Measurements from ENCODE around the gene BTBD8. TPM values are rescaled to one million over a fixed set of nuclear protein-coding genes. Genes with fewer than 3 reads are reported as not detected.

The BTBD8 gene
- total RNA-seq, 4 donors from 2014 or later, result 1.5 to 7.2 (median 3.1) TPM

DNA sequence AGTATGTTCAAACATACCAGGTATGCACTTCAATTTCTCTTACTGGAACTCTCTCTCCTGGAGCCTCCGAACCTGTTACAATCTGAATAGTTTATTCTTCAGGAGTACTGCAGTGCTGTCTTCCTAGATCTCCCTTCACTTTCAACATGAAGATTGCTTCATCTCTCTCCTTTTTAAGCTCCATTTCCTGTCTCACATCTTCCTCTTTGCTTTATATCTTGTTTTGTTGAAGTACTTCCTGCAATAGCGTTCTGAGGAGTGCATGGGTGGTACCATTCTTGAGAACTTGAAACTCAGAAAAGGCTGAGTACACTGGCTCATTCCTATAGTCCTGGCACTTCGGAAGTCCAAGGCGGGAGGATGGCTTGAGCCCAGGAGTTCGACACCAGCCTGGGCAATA, 121.8 kb downstream of the BTBD8 start:
- Histone ChIP-seq H3K27me3 (no peaks in the 10 kb centered on the region), H3K4me3 (no peak overlapping the region), H3K36me3 (no peaks in the 10 kb centered on the region), H3K27ac (no peak overlapping the region), H3K4me1 (no peaks in the 10 kb centered on the region), H3K9me3 (peaks cover 4% of the 10 kb centered on the region)
- TF ChIP-seq, protein P1, sequence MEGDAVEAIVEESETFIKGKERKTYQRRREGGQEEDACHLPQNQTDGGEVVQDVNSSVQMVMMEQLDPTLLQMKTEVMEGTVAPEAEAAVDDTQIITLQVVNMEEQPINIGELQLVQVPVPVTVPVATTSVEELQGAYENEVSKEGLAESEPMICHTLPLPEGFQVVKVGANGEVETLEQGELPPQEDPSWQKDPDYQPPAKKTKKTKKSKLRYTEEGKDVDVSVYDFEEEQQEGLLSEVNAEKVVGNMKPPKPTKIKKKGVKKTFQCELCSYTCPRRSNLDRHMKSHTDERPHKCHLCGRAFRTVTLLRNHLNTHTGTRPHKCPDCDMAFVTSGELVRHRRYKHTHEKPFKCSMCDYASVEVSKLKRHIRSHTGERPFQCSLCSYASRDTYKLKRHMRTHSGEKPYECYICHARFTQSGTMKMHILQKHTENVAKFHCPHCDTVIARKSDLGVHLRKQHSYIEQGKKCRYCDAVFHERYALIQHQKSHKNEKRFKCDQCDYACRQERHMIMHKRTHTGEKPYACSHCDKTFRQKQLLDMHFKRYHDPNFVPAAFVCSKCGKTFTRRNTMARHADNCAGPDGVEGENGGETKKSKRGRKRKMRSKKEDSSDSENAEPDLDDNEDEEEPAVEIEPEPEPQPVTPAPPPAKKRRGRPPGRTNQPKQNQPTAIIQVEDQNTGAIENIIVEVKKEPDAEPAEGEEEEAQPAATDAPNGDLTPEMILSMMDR (IDR thresholded peaks at IDR 0.05), result no peak
- TF ChIP-seq POLR2A (IDR thresholded peaks at IDR 0.05), result no peak
- no peak for TF ChIP-seq POLR2AphosphoS5 (IDR thresholded peaks at IDR 0.05)
- TF ChIP-seq EP300 (IDR thresholded peaks at IDR 0.05), result no peak
- 77% methylated on average over 5 of the region's 5 CpGs for WGBS
- DNase-seq (ENCODE audit: low spot score in 2 of 2), result no peak

DNA sequence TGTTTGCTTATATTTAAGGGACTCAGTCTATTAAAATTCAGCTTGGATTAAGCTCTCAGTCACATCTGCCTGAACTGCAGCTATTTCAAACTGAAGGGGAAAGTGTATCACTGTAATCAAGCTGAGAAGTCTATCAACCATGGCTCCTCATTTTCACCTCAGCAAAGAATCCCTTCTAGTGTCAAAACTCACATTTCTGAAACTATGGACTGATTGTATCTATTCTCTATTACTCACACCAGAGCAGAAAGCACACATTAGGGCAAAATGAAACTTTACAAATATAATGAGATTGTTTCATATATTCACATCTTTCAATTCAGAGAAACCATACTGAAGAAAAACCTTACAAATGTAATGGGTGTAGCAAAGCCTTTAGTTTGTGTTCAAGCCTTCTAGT, 123.0 kb downstream of the BTBD8 start:
- Histone ChIP-seq H3K27me3 (no peaks in the 10 kb centered on the region), H3K36me3 (no peaks in the 10 kb centered on the region), H3K27ac (no peak overlapping the region), H3K4me1 (no peaks in the 10 kb centered on the region), H3K4me3 (no peak overlapping the region), H3K9me3 (peaks cover 4% of the 10 kb centered on the region)
- no peak for DNase-seq (ENCODE audit: low spot score in 2 of 2)
- TF ChIP-seq POLR2AphosphoS5 (IDR thresholded peaks at IDR 0.05) (no peak), EP300 (IDR thresholded peaks at IDR 0.05) (no peak), POLR2A (IDR thresholded peaks at IDR 0.05) (no peak)
- TF ChIP-seq, protein P1 (IDR thresholded peaks at IDR 0.05), result no peak

DNA sequence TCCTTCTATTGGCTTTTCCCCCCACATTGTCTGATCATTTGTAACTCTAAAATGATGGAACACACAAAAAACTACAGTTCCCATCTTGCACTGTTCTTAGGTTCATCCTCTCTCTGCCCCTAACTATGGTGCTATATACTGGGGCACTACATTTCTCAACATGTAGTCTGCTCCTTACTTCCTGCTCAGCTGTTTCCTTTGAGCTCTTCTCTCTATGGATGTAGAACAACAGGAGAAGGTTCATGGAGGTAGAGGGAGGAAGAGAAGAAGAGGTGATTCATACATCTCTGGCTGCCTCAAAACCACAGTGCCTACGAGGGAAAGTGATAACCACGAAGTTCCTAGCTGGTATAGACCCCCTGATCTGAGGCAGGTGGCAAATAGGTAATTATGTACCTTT, 130.6 kb downstream of the BTBD8 start:
- Histone ChIP-seq H3K27me3 (no peaks in the 10 kb centered on the region), H3K36me3 (no peaks in the 10 kb centered on the region), H3K9me3 (peaks cover 4% of the 10 kb centered on the region), H3K4me1 (no peaks in the 10 kb centered on the region), H3K4me3 (no peak overlapping the region), H3K27ac (no peak overlapping the region)
- TF ChIP-seq, protein P1 (IDR thresholded peaks at IDR 0.05), result no peak
- no peak for TF ChIP-seq POLR2AphosphoS5 (IDR thresholded peaks at IDR 0.05)
- TF ChIP-seq POLR2A (IDR thresholded peaks at IDR 0.05), result no peak
- no peak for TF ChIP-seq EP300 (IDR thresholded peaks at IDR 0.05)
- no peak for DNase-seq (ENCODE audit: low spot score in 2 of 2)
- 63% methylated on average over 2 of the region's 2 CpGs for WGBS

DNA sequence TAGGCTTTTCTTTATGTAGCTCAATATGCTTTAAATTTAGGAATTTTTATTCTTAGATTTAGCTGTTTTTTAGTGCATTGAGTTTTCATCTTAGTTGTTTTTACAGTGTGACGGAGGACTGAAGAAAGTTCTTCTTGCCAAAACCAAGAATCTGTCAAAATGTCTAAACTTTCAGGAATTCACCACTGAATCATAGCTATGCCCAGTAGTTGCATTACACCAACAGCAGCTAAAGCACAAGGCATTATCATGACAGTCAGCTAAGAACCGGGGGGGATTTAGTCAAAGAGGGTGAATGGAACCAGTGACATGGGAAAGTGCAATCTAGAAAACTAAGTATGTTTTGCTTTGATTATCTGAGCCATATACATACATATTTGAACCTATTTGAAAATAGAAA, 131.0 kb downstream of the BTBD8 start:
- no peak overlapping the region for H3K27ac ChIP-seq
- no peaks in the 10 kb centered on the region for H3K4me1 ChIP-seq
- peaks cover 4% of the 10 kb centered on the region for H3K9me3 ChIP-seq
- H3K4me3 ChIP-seq, result no peak overlapping the region
- TF ChIP-seq POLR2A (IDR thresholded peaks at IDR 0.05) (no peak), EP300 (IDR thresholded peaks at IDR 0.05) (no peak), POLR2AphosphoS5 (IDR thresholded peaks at IDR 0.05) (no peak)
- TF ChIP-seq, protein P1 (IDR thresholded peaks at IDR 0.05), result no peak
- WGBS, result 94% methylated on average over 2 of the region's 2 CpGs
- no peaks in the 10 kb centered on the region for H3K36me3 ChIP-seq
- H3K27me3 ChIP-seq, result no peaks in the 10 kb centered on the region
- no peak for DNase-seq (ENCODE audit: low spot score in 2 of 2)

DNA sequence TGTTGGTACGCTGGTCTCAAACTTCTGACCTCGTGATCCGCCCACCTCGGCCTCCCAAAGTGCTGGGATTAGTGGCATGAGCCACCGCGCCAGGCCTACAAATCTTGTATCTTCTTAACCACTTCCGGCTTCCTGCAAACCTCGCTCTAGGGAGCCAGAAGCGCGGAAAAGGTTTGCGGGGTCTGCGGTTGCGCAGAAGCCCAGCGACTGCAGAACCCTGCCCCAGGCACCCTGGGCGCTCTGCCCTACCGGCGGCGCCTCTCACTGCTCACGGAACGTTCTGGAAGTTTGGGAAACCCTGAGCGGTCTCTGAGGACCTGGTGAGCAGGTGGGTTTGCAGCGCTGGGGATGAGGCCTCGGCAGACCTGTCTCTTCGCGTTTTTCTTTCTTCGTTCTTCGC, 137.6 kb downstream of the BTBD8 start, which contains the start of gene C1orf146:
Gene C1orf146, plus strand, starts transcription at position 195 of the 400 bp plus-strand sequence. CDS start 13,506 bp downstream, outside the sequence.
- H3K4me1 ChIP-seq, result no peaks in the 10 kb centered on the region
- no peak for DNase-seq (ENCODE audit: low spot score in 2 of 2)
- 95% methylated on average over 26 of the region's 27 CpGs for WGBS
- no peaks in the 10 kb centered on the region for H3K9me3 ChIP-seq
- H3K36me3 ChIP-seq, result no peaks in the 10 kb centered on the region
- H3K4me3 ChIP-seq, result no peak within 1 kb of the TSS
- H3K27ac ChIP-seq, result no peak within 1 kb of the TSS
- no peaks in the 10 kb centered on the region for H3K27me3 ChIP-seq
- TF ChIP-seq, protein P1 (IDR thresholded peaks at IDR 0.05), result no peak
- TF ChIP-seq POLR2AphosphoS5 (IDR thresholded peaks at IDR 0.05) (no peak), POLR2A (IDR thresholded peaks at IDR 0.05) (no peak), EP300 (IDR thresholded peaks at IDR 0.05) (no peak)

All from suprapubic skin (tissue), 4 donors.